Islet precursor cell (in vitro differentiated cells): ENCODE measurements around the gene PAQR5.

Source experiments
- DNase-seq: peaks from one replicate; pipeline ENCODE4 v3.0.0-alpha.2; 2018

PAQR5 gene, protein sequence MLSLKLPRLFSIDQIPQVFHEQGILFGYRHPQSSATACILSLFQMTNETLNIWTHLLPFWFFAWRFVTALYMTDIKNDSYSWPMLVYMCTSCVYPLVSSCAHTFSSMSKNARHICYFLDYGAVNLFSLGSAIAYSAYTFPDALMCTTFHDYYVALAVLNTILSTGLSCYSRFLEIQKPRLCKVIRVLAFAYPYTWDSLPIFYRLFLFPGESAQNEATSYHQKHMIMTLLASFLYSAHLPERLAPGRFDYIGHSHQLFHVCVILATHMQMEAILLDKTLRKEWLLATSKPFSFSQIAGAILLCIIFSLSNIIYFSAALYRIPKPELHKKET

DNA sequence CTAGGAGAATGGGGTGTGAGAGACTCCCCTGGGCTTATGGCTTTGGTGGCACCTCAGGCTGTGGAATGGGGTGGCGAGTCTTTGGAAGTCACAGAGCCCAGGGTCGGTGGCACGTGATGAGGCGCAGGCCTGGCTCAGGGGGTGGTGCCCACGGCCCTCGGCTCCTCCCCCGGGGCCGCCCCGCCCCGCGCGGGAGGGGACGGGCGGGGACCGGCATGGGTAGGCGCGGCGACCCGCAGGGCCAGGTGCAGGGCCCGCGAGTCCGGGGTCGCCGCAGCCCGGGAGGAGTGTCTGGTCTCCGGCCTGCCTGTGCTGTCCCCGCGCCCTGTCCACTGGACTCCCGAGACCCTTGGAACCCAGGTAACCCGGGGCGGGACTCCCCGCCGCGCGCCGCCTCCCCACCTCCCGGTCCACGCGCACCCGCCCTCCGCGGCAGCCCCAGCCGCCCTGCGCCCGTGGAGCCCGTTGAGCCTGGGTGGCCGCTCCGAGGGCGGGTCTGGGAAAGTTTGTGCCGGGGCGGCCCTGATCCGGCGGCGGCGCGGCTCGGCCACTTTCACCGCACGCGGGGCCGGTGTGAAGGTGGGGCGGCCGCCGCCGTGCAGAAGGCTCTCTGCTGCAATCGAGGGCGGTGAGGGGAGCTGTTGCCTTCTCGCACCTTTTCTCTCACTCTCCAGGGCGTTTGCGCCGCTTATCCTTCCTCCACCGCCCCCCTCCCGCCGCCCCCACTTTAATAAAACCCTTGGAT lies at the start of gene PAQR5:
PAQR5 (plus strand) TSS at position 216 of the 745 bp plus-strand sequence. CDS start 61,169 bp downstream, outside the sequence.
- no peak for DNase-seq

DNA sequence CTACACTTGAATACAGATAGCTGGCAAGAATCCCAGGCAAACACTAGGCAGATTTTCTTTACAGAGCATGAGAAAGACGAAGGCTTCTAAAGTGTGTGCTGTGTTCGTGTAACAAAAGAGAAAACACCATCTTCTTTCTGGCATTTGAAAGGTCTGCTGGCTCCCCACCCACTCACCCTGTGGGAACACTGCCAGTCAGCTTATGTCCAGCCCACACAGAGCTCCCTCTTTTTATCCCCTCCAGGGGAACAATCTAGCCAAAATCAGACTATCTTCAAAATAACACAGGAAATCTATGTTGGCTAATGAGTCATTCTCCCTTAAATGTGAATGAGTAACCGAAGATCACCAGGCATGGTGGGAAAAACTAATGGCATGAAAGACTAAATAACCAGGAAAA lies 45.6 kb upstream of the PAQR5 start:
- DNase-seq, result no peak

DNA sequence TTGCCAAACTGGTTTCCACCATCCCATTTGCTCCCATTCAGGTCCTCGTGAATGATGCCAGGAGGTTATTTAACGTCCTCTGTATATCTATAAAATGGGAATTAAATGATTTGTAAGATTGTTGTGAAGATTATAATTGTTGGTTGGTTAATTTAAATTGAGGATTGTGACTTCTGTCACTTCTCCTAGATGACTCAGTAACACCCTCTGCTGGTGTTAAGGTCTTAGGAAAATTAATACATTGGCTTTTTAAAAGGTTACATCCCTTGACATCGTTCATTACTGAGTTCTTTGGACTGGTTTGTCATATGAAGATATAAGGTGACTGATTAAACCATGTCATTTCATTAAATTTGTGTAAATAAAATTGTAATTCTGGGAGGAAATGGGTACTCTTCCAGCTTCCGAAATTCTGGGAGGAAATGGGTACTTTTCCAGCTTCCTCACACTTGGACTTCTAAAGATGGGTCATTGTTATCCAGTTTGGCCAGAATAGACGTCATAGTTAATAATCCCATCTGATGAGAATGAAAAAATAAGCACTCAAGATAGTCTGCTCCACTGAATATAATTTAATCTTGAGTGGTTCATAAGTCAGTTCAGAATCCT lies 33.3 kb upstream of the PAQR5 start:
- DNase-seq, result no peak

DNA sequence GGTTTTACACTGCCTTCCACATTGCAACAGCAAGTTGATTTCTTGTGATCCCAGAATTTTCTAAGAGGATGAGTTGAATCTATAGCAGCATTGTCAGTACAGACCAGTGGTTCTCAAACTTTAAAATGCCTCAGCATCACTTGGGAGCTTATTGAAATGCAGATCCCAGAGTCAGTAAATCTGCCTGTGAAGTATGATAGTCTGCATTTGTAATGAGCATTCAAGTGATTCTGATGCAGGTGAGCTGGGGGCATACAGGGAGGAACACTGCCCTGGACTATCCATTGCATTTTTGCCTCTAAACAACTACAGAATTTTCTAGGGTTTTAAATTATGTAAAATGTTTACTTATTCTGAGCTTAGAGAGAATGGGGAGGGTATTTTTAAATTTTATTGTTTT lies 27.5 kb upstream of the PAQR5 start:
- DNase-seq, result no peak

DNA sequence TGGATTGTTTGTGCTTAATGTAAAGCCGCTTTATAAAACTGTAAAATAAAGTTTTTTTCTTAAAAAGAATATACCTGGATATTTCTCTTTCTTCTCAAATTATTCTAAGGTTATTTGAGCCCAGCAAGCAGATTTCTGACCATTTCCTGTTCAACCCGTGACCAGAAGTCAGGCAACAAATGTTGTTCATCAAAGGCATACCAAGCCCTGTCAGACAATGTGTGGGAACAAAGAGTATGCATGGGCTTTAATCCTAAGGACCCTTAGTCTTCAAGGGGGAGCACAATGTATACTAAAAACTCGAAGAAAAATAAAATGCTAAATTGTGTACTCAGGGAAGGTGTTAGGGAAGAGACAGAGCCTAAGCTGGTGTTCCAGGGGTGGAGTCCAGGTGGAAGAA lies 26.6 kb upstream of the PAQR5 start:
- no peak for DNase-seq

DNA sequence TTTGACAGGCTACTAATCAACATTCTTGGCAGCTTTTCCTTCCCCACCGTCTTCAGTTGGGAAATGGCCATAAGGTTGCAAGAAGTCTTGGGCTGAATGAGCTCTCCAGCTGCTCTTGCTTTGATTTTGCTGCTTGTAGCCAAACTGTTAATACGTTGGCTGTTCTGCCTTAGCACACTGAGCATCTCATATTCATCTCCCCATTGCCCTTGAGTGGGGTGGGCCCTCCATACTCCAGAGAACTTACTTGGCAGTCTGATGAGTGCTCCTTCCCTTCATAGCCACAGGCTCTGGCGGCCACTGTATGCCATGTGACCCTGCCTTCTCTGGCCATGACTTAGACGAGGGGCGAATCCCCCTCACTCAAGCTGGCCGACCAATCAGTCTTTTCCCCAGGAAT lies 25.8 kb upstream of the PAQR5 start:
- no peak for DNase-seq

DNA sequence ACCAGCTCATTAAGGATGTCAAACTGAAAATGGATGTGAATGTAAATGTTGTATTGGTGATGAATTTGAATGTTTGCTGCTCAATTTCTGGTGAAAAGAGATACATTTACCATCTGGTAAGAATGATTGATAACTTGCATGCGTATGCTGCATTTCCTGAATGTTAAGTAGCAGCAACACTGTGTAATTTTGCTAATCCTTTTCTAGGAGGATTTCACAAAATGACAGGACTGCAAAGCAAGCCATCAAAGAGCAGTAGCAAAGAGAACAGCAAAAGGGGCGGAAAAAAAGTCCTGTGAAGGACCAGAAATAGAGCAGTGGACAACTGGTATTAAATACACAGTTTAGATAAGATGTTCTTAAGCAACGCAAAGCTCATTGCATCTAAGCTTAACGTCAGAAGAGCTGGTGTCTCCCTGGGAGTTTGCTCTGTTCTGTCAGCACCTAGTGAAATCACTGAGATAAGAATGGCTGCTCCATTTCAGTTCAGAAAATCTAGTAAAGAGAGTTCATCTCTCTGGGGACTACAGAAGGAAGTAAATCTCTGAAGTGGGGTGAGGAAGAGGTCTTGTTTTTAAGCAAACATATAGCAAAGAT lies 23.5 kb upstream of the PAQR5 start:
- no peak for DNase-seq

DNA sequence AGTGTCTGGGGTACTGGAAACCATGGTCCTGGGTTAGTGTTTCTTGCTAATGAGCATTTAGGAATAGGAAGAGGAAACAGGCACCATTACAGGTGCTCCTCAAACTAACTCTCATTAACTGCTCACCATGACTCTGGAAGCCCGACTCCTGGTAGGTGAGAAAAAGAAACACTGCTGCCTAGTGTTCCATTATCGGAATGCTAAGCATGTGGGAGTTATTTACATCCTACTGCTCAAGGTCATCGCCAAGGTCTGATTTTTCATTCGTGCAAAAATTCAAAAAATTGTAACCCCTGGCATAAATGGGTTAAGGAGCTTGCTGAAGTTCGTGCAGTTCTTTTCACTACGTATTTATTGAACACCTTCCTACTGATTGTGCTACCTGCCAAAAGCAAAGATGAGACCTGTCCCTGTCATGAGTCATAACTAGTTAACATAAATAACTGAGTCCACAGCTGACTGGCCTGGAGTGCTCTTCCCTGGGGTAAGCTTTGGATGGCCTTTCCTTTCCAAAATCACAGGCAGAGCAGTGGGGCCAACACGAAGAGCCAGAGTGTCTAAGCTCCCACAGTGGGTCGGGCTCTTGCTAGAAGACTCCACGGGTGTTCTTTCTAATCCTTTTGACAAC lies 22.7 kb upstream of the PAQR5 start:
- DNase-seq, result no peak

DNA sequence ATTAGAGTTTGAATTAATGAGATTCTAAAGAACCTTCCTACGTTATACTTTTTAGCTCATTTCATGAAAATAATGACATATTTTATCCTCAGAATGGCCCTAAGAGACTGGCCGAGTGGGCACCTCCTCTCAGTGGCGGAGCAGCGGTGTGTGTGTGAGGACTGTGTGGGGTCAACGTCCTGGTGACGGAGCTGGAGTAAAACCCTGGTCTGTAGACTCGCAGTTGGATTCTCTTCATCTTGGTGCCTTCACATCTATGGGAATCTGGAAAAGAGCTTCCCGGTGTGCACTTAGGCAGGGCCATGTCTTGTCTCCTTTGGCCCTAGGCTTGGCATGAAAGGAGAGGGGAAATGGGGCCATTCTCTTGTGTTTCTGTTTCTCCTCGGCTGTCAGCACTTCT lies 21.4 kb upstream of the PAQR5 start:
- DNase-seq, result no peak

DNA sequence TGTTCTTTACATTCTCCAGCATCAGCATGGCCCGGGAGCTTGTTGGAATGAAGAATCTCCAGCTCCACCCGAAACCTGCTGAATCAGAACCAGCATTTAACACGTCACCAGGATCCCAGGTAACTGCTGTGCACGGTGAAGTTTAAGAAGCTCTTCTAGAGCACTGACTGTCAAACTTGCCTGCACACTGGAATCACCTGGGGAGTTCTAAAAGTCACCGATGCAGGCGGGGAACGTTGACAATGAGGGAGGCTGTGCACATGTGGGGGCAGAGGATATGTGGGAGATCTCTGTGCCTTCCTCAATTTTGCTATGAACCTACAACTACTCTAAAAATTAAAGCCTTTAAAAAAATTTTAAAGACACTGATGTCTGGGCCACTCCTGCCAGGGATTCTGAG lies 19.1 kb upstream of the PAQR5 start:
- DNase-seq, result no peak

DNA sequence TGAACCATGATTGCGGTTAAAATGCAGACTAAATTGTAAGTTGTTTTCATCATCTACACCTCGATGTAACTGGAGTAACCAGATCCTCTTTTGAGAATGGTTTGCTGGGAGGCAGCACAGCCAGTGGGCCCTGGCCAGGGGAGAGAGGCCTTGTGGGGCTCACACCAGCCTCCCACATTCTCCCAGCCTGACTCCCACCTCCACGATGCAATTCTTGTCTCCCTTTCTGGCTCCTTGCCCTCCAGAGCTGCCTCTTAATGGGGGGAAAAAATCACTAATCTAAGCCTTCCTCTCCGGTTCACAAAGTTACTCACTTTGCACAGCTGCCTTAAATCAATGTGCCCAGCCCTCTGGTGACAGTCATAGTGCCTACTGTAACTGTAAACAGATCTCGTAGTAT lies 17.9 kb upstream of the PAQR5 start:
- no peak for DNase-seq

DNA sequence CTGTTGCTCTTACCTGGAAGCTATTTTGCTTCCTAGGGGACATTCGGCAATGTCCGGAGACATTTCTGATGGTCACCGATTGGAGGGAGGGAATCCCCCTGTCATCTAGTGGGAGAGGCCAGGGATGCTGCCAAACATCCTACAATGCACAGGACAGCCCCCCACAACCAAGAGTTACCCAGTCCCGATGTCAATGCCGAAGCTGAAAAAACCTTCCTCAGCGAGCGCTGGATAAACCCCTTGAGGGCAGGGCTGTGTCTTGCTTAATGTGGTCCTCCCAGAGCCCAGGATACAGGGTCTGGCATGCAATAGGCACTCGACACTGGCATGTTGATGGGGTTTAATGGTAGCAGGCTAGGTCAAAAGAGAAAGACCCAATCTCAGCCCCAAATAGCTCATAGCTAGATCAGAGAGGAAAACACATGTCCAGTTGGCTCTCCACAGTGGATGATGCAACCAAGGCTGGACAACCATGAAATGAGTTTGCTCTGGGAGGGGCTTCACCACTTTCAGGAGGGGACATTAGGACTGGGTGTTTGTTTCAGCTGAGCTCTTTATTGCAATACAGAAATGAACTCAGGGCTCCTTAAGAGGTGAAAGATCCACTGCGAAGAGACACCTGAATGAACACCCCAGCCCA lies 16.5 kb upstream of the PAQR5 start:
- no peak for DNase-seq

DNA sequence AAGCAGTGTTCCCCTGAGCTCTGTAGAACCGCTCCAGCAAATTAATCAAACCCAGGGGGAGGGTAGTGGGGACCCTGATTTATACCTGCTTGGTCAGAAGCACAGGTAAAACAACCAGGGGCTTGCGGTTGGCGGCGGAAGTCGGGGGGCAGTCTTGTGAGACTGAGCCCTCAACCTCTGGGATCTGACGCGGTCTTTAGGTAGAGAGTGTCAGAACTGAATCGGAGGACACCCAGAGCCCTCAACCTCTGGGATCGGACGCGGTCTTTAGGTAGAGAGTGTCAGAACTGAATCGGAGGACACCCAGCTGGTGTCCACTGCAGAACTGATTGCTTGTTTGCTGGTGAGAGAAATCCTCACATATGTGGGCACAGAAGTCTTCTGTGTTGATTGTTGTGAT lies 12.9 kb upstream of the PAQR5 start:
- DNase-seq, result no peak

DNA sequence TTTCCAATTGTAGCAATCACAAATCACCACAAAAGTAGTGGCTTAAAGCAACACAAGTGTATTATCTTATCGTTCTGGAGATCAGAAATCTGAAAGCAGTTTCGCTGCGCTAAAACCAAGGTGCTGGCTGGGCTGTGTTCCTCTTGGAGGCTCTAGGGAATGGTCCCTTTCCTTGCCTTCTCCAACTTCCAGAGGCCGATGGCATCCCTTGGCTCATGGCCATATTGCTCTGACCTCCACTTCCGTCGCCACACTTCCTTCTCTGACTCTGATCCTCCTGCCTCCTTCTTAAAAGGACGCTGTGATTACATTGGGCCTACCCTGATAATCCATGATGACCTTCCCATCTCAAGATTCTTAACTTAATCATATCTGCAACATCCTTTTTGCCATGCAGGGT lies 10.7 kb upstream of the PAQR5 start:
- peak; percentile 23 for DNase-seq

DNA sequence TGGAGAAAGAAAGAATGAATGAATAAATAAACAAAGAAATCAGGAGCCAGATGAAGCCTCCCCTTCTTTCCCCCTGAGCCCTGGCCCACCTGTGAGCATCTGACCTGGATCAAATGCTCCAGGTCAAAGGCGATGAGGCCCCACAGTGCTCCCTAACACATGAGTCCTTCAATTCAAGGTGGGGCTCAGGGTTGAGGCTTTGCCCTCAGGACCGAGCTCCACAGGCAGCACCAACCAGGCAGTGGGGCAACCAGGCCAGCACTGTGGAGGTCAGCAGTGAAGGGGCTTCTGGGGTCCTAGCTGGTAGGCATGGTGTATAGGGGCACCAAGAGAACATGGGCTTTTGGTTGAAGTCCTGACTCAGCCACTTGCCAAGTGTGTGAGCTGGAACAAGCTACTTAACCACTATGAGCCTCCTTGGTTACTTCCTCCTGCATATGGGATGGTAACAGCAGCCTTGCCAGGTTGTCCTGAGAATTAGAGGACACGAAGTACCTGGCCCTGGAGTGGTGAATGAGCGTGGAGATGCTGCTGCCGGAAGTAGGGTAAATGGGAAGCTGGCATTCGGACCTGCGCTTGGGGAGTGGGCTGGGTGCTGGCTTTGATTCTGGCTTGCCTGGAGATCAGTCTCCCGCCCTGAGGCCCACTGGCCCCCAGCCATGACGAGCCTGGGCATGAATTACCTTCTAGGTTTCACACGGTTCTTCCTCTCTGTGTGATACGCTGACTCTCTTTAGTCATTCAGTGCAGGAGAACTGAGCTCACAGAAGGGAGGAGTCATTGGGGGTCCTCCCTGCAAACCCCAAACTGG lies 10.0 kb upstream of the PAQR5 start:
- DNase-seq, result peak; percentile 44

DNA sequence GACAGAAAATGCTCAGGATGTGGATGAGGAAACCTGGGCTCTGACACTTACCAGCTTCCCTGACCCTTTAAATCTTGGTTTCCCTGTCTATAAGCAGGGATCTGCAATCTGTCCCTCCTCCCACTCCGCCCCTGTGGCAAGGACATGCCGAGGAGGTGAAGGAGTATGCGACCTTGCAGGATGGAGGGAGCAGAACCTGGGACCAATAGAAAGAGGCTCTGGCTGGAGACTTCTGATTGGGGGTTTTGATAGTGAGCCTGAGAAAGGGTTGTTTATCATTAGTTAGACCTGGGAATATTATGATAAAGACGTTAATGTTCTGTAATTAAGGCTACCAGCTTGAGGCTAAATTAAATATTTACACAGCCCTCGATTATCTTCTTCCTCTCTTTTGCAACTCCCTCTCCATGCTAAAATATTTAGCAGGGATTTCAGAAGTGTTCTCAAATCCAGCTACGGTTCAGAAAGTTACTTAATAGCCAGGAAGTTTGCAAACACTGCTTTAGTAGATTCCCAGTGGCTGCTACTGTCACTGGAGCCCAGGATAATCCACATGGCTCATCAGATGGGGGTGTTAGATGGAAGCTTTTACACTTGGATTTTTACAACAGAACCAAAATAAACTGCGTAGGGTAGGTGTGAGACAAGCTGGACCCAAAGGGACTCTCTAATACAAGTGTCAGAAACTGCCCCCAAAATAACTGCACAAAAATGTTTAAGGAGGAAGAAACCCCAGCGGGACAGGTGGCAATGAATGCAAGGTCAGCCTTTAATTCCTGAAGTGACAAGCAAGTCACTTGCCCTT lies 9.2 kb upstream of the PAQR5 start:
- DNase-seq, result peak; percentile 44

DNA sequence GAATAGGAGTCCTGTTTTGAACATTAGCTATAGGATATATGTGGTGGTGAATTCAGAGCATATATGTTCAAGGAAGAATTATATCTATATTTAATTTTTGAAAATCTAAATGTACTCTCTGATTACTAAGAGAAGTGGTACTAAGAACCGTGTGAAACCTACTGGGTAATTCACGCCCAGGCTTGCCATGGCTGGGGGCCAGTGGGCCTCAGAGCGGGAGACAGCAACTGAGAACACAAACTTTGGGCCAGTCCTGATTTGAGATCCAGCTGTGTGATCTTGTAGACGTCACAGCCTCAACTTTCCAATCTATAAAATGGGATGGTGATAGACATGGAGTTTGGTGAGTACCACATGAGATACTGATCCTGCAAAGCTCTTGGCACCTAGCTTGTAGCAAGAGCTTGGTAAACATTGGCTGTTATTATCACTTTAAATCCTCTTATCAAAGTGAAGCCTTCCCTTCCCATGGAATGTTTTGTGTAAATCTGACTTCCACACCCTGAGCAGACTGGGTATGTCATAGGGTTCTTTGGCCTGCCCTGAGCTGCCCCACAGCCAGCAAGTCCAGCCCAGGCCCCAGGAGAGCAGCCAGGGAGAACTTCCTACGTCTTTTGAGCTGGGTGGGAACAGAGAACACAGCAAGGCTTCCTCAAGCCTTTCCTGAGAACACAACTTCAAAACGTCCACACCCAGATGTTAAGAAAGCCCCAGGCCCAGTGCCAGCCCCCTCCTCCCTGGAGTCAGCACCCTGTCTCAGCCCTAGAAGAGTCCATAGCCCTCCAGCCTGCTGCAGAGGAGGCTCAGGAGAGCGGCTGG lies 8.2 kb upstream of the PAQR5 start:
- peak; percentile 44 for DNase-seq

DNA sequence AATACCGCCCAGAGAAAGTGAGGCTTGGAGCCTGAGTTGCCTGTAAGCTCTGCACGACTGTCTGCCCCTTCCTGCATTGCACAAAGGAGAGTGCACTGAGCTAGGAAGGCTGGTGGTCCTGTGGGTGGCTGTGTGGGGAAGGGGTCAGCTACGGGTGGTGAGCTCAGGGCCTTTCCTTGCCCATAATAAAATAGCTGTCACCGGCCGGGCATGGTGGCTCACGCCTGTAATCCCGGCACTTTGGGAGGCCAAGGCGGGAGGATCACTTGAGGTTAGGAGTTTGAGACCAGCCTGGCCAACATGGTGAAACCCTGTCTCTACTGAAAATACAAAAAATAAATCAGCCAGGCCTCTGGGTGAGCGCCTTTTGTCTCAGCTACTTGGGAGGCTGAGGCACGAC lies 7.1 kb upstream of the PAQR5 start:
- DNase-seq, result peak; percentile 33

DNA sequence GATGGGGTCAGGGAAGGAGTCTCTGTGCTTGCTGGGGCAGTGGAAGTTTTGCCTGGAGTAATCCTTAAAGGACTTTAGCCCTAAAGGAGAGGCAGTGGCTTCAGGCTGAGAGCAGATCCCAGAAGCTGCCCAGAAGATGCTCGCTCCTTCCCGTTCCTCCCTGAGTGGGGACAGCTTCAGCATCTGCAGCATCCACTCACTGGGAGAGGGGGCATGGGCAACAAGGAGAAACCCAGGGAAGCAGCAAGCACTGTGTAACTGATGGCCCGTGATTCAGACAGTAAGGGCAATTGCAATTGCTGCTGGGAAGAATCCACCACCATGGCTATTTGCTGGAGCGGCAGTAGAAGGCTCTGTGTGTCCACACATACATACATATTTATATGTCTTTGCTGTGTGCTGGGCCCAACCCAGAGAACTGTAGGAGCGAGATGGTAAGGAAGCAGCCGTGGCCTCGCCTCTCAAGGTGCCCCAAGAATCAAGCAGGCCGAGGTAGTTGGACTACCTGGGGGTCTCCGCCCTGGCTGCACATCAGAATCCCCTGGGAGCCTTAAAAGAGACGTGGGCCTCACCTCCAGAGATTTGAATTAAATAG lies 5.8 kb upstream of the PAQR5 start:
- no peak for DNase-seq
